HG02981 (cell line): ENCODE data around the gene DNAJC10.
"Not testable (repeated sequence)": the region's sequence is repeated elsewhere in the genome, so short reads cannot be mapped to it uniquely, and the experiment has no call there.

Experiments
- ATAC-seq: cut with Tn5 transposase; IDR thresholded peaks from one replicate; pipeline ENCODE4 v1.9.1; 2021; ENCODE audit warnings: mild to moderate bottlenecking, moderate library complexity; ENCODE audit not compliant: unreplicated experiment

DNAJC10 gene

GRCh38 chr2:182719116-182719515 is 3.1 kb downstream of the DNAJC10 start:
- not testable (repeated sequence) for ATAC-seq

DNA sequence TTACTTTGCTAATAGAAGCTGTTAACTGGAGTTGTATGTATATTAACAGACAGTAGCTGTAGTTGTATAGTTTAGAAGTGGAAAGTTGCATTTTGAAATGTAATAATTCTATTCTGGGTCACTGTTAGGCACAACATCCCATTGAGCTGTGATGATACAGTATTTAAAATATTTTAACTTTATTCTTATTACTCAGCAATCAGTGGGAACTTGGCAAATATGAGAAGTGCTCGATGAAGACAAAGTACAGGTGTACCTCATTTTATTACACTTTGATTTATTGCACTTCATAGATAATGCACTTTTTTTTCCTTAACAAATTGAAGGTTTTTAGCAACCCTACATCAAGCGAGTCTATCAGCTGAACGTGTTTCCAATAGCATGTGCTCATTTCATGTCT is 8.6 kb downstream of the DNAJC10 start:
- ATAC-seq, result no peak

GRCh38 chr2:182726473-182726872 is 10.4 kb downstream of the DNAJC10 start:
- ATAC-seq, result peak; percentile 45

DNA sequence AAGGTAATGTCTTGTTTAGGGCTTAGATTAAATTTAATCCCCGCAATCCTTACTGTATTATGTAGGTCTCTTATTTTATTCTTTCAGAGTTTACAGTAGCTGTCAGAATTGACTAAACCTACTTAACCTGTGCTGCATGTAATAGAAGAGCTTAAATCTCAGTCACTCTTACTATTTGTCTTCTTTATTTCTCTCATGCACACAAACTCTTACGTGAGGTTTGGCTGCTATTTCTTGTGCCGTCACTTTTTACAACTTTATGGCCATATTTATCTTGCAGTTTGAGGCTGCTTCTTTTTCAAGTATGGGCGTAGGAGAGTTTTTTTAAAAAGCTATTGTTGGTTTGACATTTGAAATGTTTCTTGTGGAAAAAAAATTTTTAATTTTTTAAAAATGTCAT is 12.0 kb downstream of the DNAJC10 start:
- no peak for ATAC-seq

- ATAC-seq, result no peak
Observed at GRCh38 chr2:182729710-182730339, 13.8 kb downstream of the DNAJC10 start.

DNA sequence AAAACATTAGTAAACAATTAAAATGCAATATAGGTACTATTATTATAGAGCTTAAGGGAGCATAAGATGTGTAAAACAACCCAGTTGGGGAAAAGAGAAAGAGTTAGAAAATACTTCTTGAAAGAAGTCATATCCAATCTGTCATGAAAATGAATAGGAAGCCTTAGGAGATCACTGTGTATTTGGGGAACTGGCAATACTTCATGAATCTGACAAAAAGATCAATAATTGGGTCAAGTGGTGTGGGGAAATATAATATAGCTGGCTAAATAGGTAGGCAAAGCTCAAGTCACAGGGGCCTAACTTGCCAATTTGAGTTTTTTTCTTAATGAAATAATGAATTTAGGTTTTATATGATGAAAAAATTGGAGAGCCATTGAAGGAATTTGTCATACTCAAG is 14.4 kb downstream of the DNAJC10 start:
- ATAC-seq, result no peak

DNA sequence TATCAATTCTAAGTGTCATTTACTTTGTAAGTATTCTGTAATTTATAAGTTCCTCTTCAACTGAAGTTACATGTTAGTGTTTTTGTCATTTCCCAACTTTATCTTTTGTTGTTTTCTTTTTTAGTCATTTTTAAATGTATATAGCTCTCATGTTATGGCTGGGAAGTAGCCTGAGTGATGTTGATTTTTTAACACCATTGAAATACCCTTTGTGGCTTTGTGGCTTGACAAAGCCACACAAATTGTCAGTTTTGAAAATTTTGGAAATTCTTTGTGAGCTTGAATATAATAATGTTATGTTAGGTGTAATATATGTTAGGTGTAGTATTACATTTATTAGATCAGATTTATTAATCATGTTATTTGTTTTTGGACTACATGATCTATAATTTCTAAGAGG is 16.7 kb downstream of the DNAJC10 start:
- ATAC-seq, result no peak

DNA sequence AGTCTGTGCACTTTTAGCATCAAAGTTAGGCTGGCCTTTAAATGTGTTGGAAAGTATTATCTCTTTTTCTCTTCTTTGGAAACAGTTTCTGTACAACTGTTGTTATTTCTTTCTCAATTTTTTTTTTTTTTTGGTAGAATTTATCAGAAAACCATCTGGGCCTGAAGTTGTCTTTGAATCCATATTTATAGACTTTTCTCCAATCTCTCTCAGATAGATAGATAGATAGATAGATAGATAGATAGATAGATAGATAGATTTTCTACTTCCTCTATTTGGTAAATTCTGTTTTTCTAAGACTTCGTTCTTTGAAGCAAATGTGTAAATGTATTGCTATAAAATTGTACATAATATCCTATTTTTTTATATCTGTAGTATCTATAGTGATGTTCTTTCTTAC is 17.5 kb downstream of the DNAJC10 start:
- no peak for ATAC-seq

DNA sequence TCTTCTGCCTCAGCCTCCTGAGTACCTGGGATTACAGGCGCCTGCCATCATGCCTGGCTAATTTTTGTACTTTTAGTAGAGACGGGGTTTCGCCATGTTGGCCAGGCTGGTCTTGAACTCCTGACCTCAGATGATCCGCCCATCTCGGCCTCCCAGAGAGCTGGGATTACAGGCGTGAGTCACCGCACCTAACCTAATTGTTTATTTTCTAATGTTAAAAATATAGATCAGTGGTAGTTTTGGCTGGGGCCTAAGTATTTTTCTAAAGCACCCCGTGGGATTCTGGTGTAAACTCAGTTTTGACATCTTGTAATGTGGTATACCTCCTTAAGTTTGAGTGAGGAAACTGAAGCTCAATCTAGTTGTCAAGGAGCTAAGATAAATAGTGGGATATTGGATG is 20.8 kb downstream of the DNAJC10 start:
- ATAC-seq, result not testable (repeated sequence)

GRCh38 chr2:182740701-182741100 is 24.6 kb downstream of the DNAJC10 start:
- ATAC-seq, result no peak

- no peak for ATAC-seq
Observed at GRCh38 chr2:182741620-182742019, 25.6 kb downstream of the DNAJC10 start.

DNA sequence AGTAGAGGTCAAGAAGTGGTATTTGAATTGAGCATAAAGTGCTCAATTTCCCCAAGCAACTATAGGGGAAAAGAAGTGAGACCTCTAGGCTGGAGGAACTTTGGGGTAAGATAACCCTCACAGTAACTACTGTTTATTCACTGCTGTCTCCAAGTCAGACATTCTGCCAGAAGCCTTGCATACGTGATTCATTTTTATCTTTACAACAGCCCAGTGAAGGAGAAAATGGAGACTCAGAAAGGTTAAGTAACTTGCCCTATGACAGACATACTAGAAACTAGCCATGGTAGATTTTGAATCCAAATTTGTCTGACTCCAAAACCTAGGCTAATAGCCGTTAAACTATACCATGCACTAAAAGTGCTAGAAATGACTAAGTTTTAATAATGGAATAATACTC is 28.4 kb downstream of the DNAJC10 start:
- ATAC-seq, result no peak

- no peak for ATAC-seq
Observed at GRCh38 chr2:182745061-182745460, 29.0 kb downstream of the DNAJC10 start.

GRCh38 chr2:182745894-182746293 is 29.8 kb downstream of the DNAJC10 start:
- ATAC-seq, result not testable (repeated sequence)

DNA sequence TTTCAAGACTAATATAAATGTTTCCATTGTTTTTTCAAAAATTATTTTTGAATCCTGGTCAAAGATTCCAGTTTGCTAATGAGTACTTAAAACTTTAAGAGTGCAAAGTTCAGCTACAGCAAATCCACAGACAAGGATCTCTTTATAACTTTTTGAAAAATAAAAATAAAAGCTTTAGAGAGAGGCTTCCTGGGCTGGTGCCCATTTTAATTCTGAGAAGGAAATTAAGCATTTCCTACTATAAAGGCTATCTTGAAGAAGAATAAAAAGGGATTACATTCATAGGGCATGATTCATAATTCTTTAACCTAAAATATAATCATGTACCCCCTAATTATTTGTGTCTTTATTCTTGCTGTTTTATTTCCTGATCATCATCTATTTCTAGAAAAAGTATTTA is 38.2 kb downstream of the DNAJC10 start:
- no peak for ATAC-seq

DNA sequence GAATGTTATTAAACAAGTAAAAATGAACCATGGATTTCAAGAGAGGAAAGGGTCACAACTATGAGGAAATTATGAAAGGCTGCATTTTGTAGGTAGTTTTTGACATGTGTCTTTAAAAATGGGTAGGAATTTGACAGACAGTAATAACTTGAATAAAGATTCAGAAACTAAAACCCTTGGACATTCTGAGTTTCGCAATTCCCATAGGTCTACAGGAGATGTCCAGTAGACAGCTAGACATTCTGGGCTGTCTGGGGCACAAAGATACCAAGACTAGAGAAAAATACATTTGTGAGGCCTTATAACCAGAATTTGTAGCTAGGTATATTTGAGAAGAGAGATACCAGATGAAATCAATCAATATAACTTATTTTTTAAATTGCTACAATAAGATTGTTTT is 42.3 kb downstream of the DNAJC10 start:
- ATAC-seq, result no peak

- no peak for ATAC-seq
Observed at GRCh38 chr2:182761903-182762302, 45.8 kb downstream of the DNAJC10 start.

GRCh38 chr2:182763311-182763912 is 47.4 kb downstream of the DNAJC10 start:
- no peak for ATAC-seq

GRCh38 chr2:182766626-182767025 is 50.6 kb downstream of the DNAJC10 start:
- ATAC-seq, result no peak

- no peak for ATAC-seq
Observed at GRCh38 chr2:182767578-182767977, 51.5 kb downstream of the DNAJC10 start.

- not testable (repeated sequence) for ATAC-seq
Observed at GRCh38 chr2:182768950-182769349, 52.9 kb downstream of the DNAJC10 start.

GRCh38 chr2:182779323-182779722 is 63.3 kb downstream of the DNAJC10 start:
- no peak for ATAC-seq

DNA sequence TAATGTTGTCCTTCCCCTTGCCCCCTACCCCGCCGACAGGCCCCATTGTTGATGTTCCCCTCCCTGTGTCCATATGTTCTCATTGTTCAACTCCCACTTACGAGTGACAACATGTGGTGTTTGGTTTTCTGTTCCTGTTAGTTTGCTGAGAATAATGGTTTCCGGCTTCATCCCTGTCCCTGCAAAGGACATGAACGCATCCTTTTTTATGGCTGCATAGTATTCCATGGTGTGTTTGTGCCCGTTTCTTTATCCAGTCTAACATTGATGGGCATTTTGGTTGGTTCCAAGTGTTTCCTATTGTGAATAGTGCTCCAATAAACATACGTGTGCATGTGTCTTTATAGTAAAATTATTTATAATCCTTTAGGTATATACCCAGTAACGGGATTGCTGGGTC is 65.0 kb downstream of the DNAJC10 start:
- ATAC-seq, result not testable (repeated sequence)
